HG03196 (cell line): ENCODE data around the gene ASPHD2.
"Not testable (repeated sequence)": the region's sequence is repeated elsewhere in the genome, so short reads cannot be mapped to it uniquely, and the experiment has no call there.

Experiments used
- ATAC-seq: cut with Tn5 transposase; IDR thresholded peaks from one replicate; pipeline ENCODE4 v1.9.1; 2021; ENCODE audit not compliant: unreplicated experiment

Gene ASPHD2

DNA sequence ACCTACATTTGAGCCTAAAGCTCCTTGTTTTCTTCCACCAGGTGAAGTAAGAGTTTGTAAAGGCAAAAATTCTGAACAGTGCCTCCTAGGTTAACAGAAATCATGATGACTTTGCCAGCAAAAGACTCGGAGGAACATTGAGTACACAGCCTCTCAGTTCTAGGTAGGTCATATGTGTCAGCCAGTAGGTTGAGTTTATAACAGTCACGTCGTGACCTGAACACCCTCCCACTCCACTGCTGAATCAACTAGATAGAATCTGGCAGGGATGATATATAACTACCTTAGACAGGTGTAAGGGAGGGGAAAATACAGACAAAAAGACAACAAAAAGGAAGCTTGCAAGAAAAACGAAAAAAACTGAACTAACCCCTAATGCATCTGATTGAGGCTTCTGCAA, 12.8 kb upstream of the ASPHD2 start:
- ATAC-seq: no peak

DNA sequence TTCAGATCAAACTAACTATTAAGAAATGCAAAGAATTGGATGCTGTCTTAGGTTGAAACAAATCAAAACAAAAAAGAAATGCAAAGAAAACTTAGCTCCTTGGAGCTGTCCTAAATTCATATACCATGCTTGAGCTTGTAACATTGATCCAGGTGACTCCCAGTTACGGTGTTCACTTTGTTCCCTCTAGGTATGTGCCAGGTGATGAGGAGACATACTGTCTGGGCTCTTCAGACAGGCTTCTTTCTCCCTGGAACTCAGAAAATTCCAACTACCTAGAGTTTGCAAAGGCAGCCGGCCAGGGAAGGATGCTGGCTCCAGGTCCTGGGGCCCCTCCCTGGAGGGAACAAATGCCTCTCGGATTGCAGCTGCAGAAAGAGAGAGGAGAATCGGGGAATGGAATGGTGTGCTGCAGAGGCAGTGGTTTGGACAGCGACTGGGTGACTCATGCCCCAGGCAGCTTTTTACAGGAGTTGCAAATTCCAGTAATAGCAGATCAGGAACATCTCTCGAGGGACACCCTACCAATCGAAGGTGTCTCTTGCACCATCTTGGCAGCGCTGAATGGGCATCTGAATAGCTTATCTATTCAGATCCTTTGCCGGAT, 12.3 kb upstream of the ASPHD2 start:
- no peak for ATAC-seq

DNA sequence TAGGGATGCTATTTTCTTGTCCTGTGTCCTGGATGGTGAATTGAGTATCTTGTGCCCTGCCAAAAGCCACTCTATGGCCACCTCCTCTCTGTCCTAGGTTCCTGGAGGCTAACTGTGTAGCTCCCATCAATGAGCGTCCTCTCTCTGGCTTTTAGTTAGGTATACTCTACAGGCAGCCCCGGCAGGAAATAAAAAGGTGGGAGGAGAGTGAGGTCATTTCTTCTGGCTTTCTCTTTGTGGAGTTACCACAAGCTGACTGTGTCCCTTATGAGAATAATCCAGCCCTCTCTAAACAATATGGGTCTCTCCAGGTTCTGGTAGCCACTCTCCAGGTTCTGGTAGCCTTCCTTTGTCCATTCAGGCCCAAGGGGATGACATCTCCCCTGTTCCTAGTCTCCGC, 11.7 kb upstream of the ASPHD2 start:
- no peak for ATAC-seq

DNA sequence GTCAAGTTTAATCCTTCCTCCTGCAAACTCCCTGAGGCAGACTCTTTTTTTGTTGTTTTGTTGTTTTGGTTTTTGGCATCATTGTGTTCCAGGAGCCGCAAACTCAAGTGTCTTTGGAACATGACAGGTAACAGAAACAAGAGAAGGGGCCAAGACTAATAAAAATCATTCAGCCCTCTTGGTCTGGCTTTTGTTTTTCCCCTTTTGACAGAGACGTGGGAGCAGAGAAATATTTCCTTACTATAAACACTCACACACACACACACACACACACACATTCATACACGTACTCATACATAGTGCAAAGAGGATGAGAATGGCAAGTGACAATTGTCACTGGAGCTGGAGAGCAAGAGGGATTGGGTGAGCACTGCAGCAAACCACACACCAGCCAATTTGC, 10.4 kb upstream of the ASPHD2 start:
- no peak for ATAC-seq

DNA sequence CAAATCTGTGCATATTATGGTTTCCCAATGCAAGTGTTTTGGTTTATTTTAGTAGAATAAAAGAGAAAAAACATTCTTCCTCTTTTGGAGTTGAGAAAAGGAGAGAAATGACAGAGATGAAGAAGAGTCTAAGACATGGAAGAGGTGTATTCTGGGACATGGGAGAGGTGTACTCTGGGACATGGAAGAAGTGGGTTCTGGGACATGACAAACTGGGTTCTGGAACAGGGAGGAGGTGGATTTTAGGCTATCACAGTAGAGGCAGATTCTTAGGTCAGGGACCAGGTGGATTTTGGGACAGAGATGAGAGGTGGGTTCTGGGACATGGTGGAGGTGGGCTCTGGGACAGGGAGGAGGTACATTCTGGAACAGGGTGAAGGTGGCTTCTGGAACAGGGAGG, 2.1 kb upstream of the ASPHD2 start:
- no peak for ATAC-seq

DNA sequence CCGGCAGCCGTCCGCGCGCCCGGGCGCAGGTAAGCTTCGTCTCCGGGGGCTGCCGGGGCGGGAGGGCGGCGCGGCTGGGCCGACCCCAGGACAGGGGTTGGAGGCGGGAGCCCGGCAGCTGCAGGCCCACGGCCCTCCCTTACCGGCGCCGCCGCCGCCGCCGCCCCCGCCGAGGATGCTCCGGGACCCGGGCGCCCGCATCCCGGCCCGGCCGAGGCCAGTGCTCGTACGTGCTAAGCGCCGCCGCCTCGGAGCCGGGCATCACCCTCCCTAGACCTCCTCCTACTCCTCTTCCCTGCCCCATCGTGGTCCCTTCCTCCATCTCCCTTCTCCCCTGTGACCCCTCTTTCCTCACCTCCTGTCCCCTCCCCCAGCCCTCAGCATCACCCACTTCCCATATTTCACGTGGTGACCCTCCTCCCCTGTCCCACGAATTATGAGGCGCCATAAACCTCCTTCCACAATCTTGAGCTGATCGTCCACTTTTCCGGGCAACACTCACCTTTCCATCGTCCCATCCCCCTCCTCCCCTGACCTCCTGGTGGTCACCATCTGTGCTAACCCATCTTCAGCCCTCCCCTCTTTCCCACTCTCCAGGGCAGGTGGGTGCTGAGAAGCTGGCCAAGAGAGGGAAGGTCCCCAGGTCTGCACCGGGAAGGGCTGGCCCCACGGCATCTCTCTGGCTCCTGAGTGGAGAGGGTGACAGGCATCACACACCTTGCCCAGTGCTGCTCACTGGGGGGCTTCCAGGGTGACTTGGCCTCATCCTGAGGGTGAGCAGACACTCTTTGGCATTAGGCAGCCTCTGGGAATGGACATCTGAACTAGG, 612 bp downstream of the ASPHD2 start:
- no peak for ATAC-seq

DNA sequence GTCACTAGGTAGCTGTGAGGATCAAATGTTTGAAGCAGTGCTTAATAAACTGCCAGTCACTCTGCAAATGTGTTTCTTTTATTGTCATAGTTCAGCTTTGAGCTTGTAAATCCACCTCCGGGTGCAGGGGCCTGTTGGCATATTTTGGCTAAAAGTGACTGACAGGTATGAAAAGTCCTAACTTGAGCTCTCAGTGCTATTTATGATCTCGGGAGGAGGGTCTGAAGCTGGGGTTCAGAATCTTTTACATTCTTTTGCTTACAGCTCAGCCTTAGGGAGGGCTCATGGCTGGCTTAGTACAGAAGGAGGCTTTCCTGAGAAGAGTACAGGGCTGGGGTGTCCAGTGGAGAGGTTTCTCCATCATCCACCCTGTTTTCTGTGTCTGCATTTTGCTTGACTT, 1.5 kb downstream of the ASPHD2 start:
- no peak for ATAC-seq

DNA sequence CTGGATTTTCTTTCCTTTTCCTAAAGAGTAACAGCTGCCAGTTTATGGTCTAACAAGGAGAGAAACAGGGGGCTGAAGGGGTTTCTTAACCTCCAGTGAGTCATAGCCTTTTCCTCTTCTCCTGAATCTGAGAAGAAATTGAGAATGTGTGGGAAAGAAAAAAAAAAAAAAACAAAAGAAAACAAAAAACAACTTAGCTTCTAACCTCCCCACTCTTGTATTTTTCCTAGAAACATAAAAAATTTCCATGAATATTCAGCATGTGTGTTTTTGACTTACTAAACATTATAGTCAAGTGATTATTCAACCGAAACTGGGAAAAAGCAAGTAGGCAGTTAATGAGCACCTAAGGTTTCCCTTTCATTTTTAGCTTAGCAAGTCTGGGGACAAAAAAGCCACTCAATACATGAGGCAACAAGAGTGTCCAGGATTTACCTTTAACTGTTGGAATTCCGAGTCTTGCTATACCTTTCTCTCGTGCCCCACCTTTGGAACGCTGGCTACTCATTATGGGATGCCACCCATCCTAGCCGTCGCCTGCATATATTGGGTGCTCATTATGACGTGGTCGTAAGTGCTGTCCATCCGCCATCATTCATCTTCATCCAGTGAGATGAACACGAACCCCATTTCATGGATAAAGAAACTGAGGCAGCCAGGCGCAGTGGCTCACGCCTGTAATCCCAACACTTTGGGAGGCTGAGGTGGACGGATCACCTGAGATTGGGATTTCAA, 2.4 kb downstream of the ASPHD2 start:
- ATAC-seq: no peak

DNA sequence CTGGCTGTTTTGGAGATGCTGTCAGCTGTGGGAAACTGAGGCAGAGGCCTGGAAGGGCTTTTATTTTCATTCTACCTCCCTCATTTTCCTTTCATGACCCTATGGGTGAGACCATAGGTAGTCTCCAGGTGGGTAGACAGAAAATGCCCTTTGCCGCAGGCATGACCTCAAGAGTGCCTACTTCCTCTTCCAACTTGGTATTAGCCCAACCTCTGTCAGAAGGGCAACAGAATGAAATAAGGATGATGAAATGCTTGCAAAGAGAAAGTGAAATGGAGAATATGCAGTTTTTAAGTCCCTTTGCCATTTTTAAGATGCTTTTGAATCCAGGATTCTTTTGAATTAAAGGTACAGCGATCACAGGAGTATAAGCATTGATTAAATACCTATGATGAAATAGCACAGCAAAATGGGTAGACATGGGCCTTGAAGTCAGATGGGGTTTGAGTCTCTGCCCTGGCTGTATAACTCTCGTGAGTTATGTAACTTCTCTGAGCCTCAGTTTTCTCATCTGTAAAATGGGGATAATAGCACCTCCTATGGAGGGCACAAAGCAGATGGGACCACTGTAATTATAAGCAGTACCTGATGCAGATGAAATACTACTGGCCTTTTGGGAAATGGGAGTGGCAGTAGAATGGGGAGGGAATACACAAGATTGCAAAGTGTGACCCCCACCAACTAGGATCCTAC, 3.7 kb downstream of the ASPHD2 start:
- ATAC-seq: no peak

DNA sequence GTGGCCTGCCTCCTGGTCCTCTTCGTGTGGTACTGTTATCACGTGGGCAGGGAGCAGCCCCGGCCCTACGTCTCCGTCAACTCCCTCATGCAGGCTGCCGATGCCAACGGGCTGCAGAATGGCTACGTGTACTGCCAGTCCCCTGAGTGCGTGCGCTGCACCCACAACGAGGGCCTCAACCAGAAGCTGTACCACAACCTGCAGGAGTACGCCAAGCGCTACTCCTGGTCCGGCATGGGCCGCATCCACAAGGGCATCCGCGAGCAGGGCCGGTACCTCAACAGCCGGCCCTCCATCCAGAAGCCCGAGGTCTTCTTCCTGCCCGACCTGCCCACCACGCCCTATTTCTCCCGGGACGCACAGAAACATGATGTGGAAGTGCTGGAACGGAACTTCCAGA, 4.7 kb downstream of the ASPHD2 start:
- ATAC-seq: no peak

DNA sequence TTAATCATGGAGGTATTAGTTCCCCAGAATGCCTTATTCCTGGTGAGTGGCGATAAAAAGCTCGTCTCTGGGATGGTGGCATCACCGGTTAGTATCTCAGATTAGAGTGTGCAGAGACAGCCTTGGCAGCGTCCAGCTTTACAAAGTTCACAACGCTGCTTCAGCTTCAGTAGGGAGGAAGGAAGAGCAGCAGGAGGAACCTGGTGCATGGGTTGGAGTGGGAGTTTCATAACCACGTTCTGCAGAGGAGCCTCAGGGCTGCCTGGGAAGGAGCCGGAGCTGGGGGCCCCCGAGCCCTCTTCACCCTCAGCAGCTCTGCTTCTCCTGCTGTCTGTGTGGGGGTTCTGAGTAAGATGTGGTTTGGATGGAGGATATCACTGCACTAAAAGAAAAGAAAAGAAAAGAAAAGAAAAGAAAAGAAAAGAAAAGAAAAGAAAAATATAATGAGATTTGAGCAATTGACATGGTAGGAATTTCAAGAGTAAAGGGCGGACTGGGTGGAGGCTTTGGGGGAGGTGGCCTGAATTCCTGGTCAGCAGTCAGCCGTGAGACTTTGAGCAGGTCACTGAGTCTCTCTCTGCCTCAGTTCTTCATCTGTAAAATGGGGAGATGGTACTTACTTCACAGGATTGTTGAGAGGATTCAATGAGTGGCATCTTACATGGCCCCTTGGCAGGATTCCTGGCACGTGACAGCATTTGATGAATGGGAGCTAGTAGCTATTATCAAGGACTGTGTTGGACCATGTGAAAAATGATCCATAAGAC, 6.5 kb downstream of the ASPHD2 start:
- ATAC-seq: no peak

DNA sequence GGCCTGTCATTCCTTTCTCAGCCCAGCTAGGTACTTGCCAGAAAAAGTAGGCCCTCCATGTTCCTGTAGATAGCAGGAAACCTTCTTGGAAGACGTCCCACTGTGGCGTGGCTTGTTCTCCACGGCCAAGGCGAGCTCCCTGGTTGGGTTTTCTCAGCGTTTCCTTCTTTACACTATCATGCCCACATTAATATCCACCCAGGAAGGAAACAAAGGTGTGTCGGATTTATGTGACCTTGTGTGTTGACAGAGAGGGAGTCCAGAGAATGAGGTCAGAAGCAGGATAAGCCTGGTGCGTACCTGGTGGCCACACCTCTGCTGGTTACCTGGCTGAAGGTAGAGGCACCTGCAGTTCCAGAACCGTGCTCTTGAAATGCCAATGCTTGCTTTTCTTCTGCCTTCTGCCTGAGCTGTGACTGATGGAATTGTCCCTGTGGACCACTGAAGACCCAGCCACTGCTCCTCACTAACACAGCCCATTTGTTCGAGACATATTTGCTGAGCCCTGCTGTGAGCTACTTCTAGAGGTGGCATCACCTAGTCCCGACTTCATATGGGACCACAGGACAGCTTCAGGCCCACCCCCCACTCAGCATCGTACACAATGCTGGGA, 7.9 kb downstream of the ASPHD2 start:
- no peak for ATAC-seq

DNA sequence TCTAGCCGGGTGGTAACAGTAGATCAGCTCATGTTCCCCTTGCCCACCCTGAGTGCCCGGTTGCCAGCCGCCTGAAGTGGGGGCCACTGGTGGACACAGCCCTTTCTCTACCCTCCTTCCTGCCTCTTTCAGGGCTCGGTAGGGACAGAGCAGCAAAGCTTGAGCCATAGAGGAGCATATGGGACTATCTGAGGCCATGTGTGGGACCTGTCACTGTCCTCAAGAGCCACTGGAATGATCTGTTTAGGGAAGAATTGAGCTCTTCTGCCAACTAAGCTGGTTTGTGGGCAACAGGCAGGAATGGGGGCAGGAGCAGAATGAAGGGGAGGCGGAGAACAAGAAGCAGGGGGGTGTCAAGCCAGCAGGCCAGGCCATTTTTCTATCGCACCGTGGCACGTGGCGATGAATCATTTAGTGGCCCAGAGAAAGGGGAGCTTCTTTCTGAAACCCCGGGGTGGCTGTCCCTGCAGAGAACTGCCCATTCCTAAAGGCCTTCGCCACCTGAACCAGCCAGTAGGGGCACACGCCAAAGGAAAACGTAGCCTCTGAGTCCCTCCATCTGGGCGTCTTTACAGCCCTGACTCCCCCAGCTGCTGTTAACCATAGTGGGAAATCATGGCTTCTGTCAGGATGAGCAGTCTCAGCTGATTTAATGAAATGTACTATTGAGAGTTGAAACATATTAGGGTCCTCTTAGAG, 8.8 kb downstream of the ASPHD2 start:
- no peak for ATAC-seq

DNA sequence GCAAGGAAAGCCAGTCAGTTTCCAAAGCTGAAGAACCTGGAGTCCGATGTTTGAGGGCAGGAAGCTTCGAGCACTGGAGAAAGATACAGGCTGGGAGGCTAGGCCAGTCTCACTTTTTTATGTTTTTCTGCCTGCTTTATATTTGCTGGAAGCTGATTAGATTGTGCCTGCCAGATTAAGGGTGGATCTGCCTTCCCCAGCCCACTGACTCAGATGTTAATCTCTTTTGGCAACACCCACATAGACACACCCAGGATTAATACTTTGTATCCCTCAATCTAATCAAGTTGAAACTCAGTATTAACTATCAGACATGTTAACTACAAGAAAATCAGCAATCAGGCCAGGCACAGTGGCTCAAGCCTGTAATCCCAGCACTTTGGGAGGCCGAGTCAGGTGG, 9.7 kb downstream of the ASPHD2 start:
- not testable (repeated sequence) for ATAC-seq

DNA sequence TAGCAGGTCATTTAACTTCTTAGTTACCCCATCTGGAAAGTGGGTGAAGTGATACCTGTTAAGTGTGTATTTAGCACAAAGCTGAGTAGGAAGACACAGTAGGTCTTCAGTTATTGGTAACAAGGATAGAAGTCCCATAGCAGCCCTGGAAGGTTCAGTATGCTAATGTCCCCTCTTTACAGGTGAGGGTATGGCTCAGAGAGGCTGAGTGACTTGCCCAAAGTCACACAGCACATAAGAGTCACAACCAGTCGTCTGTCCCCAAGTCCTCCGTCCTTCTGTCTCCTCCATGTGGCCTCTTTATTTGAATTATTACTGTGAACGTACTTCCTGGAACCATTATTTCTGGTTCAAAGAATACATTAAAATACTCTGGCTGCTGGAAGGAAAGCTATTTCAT, 10.5 kb downstream of the ASPHD2 start:
- ATAC-seq: no peak

DNA sequence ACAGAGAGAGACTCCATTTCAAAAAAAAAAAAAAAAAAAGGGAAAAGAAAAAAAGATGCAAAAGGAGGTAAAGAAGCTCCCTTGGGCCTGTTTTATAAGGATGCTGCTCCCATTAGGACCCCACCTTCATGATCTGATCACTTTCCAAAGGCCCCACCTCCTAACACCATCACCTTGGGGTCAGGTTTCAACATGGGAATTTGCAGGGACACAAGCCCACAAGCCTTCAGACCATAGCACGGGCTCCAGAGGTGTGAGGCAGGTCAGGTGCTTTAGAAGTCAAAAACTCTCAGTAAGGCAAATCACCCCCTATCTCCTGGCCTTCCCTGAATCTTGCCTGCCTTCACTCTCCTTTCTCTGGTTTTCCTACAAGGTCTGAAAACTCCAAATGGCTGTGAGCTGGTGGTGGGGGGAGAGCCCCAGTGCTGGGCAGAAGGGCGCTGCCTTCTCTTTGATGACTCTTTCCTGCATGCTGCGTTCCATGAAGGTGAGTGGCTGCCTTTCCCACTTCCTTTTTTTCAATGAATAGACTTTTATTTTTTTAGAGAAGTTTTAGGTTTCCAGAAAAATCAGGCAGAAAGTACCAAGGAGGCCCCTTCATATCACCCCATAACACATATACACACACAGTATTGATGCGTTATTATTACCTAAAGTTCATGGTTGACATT, 13.2 kb downstream of the ASPHD2 start:
- no peak for ATAC-seq

DNA sequence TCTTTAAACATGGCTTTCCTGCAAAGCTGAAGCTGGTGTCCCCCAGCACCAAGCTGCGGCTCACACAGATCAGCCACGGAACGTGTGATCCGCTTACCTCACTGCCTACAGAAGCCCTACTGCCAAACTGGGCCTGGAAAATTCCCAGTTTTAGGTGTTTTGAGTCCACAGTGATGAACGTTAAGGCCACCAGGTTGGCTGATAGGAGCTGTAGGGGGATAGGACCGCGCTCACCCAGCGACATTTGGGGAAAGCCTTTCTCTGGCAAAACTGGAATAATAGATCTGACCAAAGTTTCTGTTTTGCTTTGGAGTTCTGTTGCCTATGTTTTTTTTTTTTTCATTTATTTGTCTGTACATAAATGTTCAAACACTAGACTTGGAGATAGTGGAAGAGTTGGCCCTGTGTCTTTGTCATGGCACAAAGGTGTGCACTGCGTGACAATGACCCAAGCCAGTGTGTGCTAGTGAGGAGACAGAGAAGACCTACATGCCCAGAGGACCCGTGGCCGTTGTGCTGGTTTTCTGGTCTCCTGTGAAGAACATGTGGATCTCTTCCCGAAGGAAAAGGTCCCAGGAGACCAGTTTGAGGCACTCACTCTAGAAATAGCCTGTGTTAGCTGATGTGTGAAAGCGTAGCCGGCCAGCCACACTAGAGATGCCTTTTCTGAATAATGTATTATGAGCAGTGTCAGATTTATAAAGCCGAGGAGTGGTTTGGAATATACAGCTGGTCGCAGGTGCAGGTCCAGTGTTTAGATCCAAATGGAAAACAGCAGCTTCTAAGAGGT, 15.0 kb downstream of the ASPHD2 start:
- no peak for ATAC-seq

DNA sequence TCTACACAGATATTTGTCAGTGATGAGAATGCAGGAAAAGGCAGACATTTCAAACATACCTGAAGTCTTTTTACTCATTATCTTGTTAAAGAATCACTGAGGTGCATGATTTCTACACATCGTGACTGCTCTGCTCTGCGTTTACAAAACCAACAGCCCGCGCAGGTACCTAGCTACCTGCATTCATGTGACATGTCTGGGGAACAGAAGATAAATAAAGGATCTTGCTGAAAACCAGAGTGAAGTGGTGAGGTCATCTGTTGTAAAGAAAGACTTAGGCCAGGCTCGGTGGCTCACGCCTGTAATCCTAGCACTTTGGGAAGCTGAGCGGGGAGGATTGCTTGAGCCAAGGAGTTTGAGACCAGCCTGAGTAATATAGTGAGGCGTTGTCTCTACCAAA, 15.7 kb downstream of the ASPHD2 start:
- ATAC-seq: no peak
